Dermis blood vessel endothelial cell (primary cell): ENCODE data around the gene PPL. TPM values are rescaled to one million over a fixed set of nuclear protein-coding genes. Genes with fewer than 3 reads are reported as not detected.

Experiments used
- DNase-seq: peaks from one replicate; pipeline ENCODE4 v3.0.0; 2010
- total RNA-seq: library from RNA; depleted of rRNA; stranded (reverse); fragments of >200 nt; gene quantifications from 2 replicates; pipeline ENCODE4 v1.2.3, GENCODE V29; 2014

Gene PPL
- total RNA-seq, 1 donor from 2014 or later: 3.6 TPM

GRCh38 chr16:4886151-4886550, 50.8 kb downstream of the PPL start:
- DNase-seq: no peak

- no peak for DNase-seq
Measured at GRCh38 chr16:4884972-4885874, 51.7 kb downstream of the PPL start.

- DNase-seq: no peak
Measured at GRCh38 chr16:4884209-4884608, 52.7 kb downstream of the PPL start.

GRCh38 chr16:4883501-4883900, 53.4 kb downstream of the PPL start:
- no peak for DNase-seq

GRCh38 chr16:4882633-4883285, 54.2 kb downstream of the PPL start:
- peak; percentile 63 for DNase-seq

GRCh38 chr16:4882000-4882632, 54.8 kb downstream of the PPL start:
- peak; percentile 70 for DNase-seq

GRCh38 chr16:4880006-4880580, 56.9 kb downstream of the PPL start:
- DNase-seq: no peak

- no peak for DNase-seq
Measured at GRCh38 chr16:4879049-4879448, 57.9 kb downstream of the PPL start.

- no peak for DNase-seq
Measured at GRCh38 chr16:4877380-4877685, 59.6 kb downstream of the PPL start.

- DNase-seq: no peak
Measured at GRCh38 chr16:4876646-4877379, 60.1 kb downstream of the PPL start.

GRCh38 chr16:4874666-4875065, 62.3 kb downstream of the PPL start:
- no peak for DNase-seq

- DNase-seq: no peak
Measured at GRCh38 chr16:4873091-4873490, 63.9 kb downstream of the PPL start.

- DNase-seq: no peak
Measured at GRCh38 chr16:4871071-4871470, 65.9 kb downstream of the PPL start.

GRCh38 chr16:4870138-4870671, 66.7 kb downstream of the PPL start:
- no peak for DNase-seq

GRCh38 chr16:4869147-4869805, 67.7 kb downstream of the PPL start:
- no peak for DNase-seq

GRCh38 chr16:4868535-4868934, 68.4 kb downstream of the PPL start:
- no peak for DNase-seq

- no peak for DNase-seq
Measured at GRCh38 chr16:4868026-4868425, 68.9 kb downstream of the PPL start.

GRCh38 chr16:4866586-4866985, 70.4 kb downstream of the PPL start:
- no peak for DNase-seq

- no peak for DNase-seq
Measured at GRCh38 chr16:4865231-4865860, 71.6 kb downstream of the PPL start.

- DNase-seq: no peak
Measured at GRCh38 chr16:4864728-4865127, 72.2 kb downstream of the PPL start.

GRCh38 chr16:4862639-4863038, 74.3 kb downstream of the PPL start:
- no peak for DNase-seq
